ENCODE data around the gene OPCML.

Gene OPCML

DNA sequence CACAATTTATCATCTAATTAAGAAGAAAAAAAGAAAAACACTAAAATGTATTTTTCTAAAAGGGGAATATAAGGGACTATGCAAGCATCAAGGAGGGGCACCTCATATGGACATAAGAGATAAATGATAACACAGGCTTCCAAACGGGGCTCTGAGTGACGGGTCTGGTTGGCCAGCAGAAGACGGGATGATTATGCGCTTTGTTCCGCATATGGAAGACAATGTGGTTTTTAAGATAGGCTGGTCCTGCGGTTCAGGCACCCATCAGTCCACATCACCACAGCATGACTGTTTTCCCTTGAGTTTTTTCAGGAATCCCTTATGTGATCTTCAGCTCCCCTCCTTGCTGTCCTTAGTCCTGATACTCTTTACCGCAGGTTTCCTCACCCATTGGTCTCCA lies 404.6 kb downstream of the OPCML start:
- H3K27ac Mint-ChIP-seq = no peak overlapping the region

GRCh38 chr11:133123796-133124195 lies 408.5 kb downstream of the OPCML start:
- TF ChIP-seq CTCF (IDR thresholded peaks at IDR 0.05; ENCODE audit: unreplicated experiment in 3 of 3) = no peak
- Mint-ChIP-seq H3K27me3 (ENCODE audit: low read depth) (peaks cover 18% of the 10 kb centered on the region), H3K4me3 (no peak overlapping the region), H3K9me3 (no peaks in the 10 kb centered on the region), H3K36me3 (ENCODE audit: low read depth) (no peaks in the 10 kb centered on the region), H3K27ac (no peak overlapping the region), H3K4me1 (no peaks in the 10 kb centered on the region)

More for the DNA sequence above, 404.6 kb downstream of the OPCML start:
- Mint-ChIP-seq H3K4me1 (no peaks in the 10 kb centered on the region), H3K27me3 (ENCODE audit: low read depth) (peaks cover 28% of the 10 kb centered on the region), H3K4me3 (no peak overlapping the region), H3K36me3 (ENCODE audit: low read depth) (no peaks in the 10 kb centered on the region), H3K9me3 (no peaks in the 10 kb centered on the region)
- no peak for TF ChIP-seq CTCF (IDR thresholded peaks at IDR 0.05; ENCODE audit: unreplicated experiment in 3 of 3)

GRCh38 chr11:133123366-133123765 lies 408.9 kb downstream of the OPCML start:
- no peaks in the 10 kb centered on the region for H3K36me3 Mint-ChIP-seq (ENCODE audit: low read depth)

GRCh38 chr11:133122256-133122655 lies 410.0 kb downstream of the OPCML start:
- Mint-ChIP-seq H3K36me3 (ENCODE audit: low read depth) (no peaks in the 10 kb centered on the region), H3K4me3 (no peak overlapping the region), H3K27ac (no peak overlapping the region), H3K9me3 (no peaks in the 10 kb centered on the region), H3K27me3 (ENCODE audit: low read depth) (peaks cover 10% of the 10 kb centered on the region), H3K4me1 (no peaks in the 10 kb centered on the region)
- TF ChIP-seq CTCF (IDR thresholded peaks at IDR 0.05; ENCODE audit: unreplicated experiment in 3 of 3) = no peak

More at GRCh38 chr11:133123366-133123765, 408.9 kb downstream of the OPCML start:
- peaks cover 16% of the 10 kb centered on the region for H3K27me3 Mint-ChIP-seq (ENCODE audit: low read depth)
- no peaks in the 10 kb centered on the region for H3K9me3 Mint-ChIP-seq
- no peak for TF ChIP-seq CTCF (IDR thresholded peaks at IDR 0.05; ENCODE audit: unreplicated experiment in 3 of 3)
- H3K4me3 Mint-ChIP-seq = no peak overlapping the region
- H3K4me1 Mint-ChIP-seq = no peaks in the 10 kb centered on the region
- no peak overlapping the region for H3K27ac Mint-ChIP-seq

- peaks cover 5% of the 10 kb centered on the region for H3K9me3 Mint-ChIP-seq
- H3K27ac Mint-ChIP-seq = no peak overlapping the region
- H3K36me3 Mint-ChIP-seq (ENCODE audit: low read depth) = no peaks in the 10 kb centered on the region
- H3K4me3 Mint-ChIP-seq = no peak overlapping the region
- no peaks in the 10 kb centered on the region for H3K4me1 Mint-ChIP-seq
- no peak for TF ChIP-seq CTCF (IDR thresholded peaks at IDR 0.05; ENCODE audit: unreplicated experiment in 3 of 3)
- no peaks in the 10 kb centered on the region for H3K27me3 Mint-ChIP-seq (ENCODE audit: low read depth)
These were observed 413.6 kb downstream of the OPCML start for GRCh38 chr11:133118563-133119268.

- Mint-ChIP-seq H3K9me3 (peaks cover 8% of the 10 kb centered on the region), H3K36me3 (ENCODE audit: low read depth) (no peaks in the 10 kb centered on the region), H3K27ac (no peak overlapping the region), H3K4me3 (no peak overlapping the region), H3K4me1 (no peaks in the 10 kb centered on the region), H3K27me3 (ENCODE audit: low read depth) (no peaks in the 10 kb centered on the region)
- TF ChIP-seq CTCF (IDR thresholded peaks at IDR 0.05; ENCODE audit: unreplicated experiment in 3 of 3) = no peak
These were observed 417.2 kb downstream of the OPCML start for GRCh38 chr11:133115099-133115498.
